D721Med (cell line): Measurements from ENCODE around the gene SYTL2.
A peak's percentile ranks its signal among the peaks of the same experiment; 100 is the strongest.

Experiments
- DNase-seq: peaks from one replicate; pipeline ENCODE4 v3.0.0; 2011; ENCODE audit warnings: low spot score; ENCODE audit not compliant: insufficient read length
- FAIRE-seq: peaks from 2 replicates; lab custom pipeline; 2011; peaks lifted over from hg19 to GRCh38; lab: Jason Lieb, UNC
- TF ChIP-seq, protein P1 (sequence below): IDR thresholded peaks from 2 replicates; pipeline ENCODE4 v1.5.1; 2012; ENCODE audit warnings: mild to moderate bottlenecking, control low read depth; ENCODE audit not compliant: insufficient read depth; ENCODE audit errors: missing control alignments

Gene SYTL2

DNA sequence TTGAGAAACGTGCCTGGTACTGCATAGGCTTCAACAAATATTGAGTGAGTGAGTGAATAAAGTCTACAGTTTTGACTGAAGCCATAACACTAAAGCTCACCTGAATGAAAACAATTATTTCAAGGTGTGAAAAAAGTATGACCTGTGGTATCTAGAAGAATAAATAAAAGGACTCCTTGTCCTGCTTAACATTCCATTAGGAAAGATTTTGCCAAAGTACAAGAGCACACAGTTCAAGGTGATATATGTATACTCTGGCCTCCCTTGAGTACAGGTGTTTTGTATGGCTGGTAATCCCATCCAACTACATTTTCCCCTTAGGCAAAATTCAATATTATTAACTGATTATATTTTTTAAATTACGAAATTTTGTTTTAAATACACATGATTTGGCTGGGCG is 144.3 kb downstream of the SYTL2 start:
- FAIRE-seq: no peak
- TF ChIP-seq, protein P1, sequence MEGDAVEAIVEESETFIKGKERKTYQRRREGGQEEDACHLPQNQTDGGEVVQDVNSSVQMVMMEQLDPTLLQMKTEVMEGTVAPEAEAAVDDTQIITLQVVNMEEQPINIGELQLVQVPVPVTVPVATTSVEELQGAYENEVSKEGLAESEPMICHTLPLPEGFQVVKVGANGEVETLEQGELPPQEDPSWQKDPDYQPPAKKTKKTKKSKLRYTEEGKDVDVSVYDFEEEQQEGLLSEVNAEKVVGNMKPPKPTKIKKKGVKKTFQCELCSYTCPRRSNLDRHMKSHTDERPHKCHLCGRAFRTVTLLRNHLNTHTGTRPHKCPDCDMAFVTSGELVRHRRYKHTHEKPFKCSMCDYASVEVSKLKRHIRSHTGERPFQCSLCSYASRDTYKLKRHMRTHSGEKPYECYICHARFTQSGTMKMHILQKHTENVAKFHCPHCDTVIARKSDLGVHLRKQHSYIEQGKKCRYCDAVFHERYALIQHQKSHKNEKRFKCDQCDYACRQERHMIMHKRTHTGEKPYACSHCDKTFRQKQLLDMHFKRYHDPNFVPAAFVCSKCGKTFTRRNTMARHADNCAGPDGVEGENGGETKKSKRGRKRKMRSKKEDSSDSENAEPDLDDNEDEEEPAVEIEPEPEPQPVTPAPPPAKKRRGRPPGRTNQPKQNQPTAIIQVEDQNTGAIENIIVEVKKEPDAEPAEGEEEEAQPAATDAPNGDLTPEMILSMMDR: no peak
- DNase-seq: no peak

DNA sequence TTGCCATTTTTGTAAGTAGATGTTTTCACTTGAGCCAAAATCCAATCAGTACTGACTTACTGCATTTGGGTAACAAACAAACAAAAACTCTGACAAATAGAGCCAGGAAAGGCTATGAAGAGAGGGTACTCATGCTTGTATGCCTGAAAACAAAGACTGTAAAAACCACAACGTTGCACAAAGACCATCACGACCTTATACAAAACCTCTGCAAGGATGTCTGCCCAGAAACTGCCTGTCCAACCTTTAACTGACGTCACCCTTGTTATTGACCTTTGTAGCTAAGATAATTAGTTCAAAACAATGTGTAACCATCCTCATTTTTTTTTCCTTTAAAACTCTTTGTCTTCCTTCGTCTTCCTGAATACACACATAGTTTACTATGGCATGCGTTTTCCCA is 145.2 kb downstream of the SYTL2 start:
- FAIRE-seq: no peak
- DNase-seq: no peak

DNA sequence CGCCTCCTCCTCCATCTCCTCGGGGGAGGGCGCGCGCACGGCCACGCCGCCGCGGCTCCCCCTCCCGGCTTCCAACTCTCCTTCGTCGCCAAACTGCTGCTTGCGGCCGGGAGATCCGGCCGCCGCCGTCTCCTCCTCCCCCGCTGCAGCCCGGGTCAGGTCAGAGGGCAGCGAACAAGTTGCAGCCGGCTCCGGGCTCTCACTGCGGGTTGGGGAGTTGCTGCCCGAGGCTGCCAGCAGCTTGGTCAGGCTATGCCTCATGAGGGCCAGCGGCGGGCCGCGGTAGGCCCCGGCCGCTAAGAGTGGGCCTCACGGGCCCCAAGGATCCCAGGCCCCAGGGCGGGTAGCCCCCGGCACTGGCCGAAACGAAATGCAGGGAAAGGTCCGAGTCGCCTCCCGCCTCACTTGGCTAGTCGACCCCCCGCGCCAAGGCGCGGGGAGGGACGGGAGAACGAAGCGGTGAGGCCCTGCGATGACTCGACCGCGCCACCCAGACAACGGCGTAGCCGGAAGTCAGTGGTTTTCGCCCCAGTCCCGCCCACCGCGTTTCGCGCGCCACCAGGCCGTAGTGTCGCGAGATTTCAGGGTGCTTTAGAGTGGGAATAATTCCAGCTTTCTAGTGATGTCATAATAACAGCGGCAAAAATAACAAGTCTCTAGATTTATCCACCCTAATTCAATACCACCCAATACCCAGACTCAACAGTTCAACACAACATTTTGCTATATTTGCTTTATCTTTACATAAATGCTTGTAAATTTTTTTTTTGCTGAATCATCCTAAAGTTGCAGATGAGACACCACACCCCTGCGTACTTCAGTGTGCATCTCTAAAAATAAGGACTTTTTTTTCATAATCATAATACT is 146.1 kb downstream of the SYTL2 start, which contains the start of gene CREBZF:
Gene CREBZF, minus strand, starts transcription at position 515 of the 867 bp plus-strand sequence. Its CDS starts 254 bp downstream, at position 261.
- DNase-seq (peak; percentile 76), FAIRE-seq (no peak)
- TF ChIP-seq, protein P1: no peak

More for the DNA sequence above, 145.2 kb downstream of the SYTL2 start:
- TF ChIP-seq, protein P1: no peak

DNA sequence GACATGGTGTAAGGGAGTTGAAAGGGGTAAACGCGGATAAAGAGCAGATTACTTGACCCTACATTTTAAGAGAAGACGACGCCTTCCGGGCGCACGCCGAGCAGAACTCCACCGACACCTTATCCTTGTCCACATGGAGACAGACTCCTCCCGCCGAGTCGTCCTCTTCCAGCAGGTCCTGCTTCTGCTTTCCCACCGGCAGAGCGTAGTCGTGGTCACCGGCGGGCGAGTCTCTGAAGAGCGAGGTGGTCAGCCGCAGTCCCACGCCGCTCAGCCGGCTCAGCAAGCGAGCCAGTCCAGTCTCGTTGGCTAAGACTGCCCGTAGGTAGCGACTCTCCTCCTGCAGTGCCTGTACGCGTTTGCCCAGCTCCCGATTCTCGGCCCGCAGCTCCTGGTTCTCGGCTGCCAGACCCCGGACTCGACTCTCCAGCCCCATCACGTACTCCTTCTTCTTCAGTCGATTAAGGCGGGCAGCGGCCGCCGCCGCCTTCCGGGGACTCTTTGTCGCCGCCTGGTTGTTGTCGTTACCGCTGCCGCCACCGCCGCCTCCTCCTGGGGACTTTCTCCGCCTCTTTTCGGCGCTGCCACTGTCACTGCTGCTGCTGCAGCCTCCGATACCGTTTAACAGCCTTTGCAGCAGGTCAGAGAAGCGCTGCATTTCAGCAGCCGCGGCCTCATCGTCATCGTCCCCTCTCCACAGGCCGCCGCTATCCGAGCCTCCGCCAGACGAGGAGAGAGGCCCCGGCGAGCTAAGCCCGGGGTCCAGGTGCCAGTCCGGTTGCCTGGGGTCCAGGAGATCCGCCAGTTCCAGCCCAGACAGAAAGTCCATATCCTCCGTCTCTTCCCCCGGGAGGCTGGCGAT is 147.0 kb downstream of the SYTL2 start:
- no peak for FAIRE-seq
- TF ChIP-seq, protein P1: peak; percentile 29
- DNase-seq: no peak

DNA sequence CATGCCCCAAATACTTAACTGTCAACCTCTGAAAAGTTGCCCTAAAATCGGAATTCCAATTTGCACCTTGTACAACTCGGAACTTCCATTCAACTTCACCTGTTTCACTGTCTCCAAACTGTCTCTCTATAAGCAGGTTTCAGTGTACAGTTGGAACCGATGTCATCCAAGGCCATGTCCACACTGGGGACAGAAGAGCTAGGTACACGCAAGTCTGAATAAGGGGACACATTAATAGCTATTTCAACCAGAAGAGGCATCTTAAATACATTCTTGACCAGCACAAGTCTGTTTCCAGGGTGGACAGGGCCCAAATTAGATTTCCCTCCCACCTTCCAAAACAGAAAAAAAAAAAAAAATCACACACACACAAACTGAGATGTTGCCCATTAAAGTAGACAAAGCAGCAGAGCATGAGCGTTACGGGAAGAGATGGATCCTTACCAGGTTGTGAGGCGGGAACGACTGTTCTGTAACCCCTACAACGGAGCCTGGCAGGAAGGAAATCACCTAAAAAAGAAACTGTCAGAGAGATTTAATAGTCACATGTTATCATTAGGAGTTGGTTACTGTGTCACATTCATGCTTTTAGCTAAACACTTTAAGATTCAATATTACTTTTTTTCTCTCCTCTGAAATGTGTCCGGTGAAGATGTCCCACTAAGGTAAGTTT is 147.7 kb downstream of the SYTL2 start:
- no peak for FAIRE-seq
- no peak for DNase-seq
- TF ChIP-seq, protein P1: no peak

DNA sequence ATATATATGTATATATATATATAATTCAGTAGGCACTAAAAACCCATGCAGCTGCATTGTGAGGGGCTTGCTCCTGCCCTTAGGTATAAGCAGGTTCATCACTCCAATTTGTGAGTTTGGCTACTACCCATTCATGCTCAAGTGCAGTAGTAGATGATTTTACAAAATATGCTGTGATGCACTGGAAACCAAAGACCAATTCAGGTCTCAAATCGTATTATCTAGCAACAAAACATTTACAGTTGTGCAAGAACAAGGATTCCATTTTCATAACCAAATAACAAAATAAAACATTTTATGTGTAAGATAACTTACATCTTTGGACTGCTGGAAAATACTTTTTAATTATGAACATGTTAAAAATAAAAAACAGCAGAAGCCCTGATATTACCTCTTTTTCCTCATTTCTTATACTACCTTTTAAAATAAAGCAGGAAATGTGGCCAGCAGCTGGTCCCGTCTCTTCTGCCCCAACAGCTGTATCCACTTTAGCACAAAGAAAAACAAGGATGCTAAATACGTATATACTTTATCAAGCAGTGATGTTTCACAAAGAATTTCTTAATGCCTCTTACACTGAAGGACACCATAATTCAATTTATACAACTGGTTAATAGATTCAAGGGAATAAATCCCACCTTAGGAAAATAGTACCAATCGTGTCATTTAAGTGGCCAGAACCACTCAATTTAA is 148.8 kb downstream of the SYTL2 start:
- TF ChIP-seq, protein P1: no peak
- DNase-seq: no peak
- FAIRE-seq: no peak
